Endothelial cell of umbilical vein (primary cell): ENCODE results near the gene PSAPL1. TPM values are rescaled to one million over a fixed set of nuclear protein-coding genes. Genes with fewer than 3 reads are reported as not detected.

Source experiments
- BruUV-seq: library from RNA; stranded (reverse); fragments of 400-500 nt; replicated peaks from 2 replicates; lab custom pipeline; 2021; lab: Mats Ljungman, UMichigan
- CTCF ChIA-PET: fragments of 300-600, 350-600 bp; sonication (Branson Sonifier 250); formaldehyde crosslinking; loops from one replicate; lab custom pipeline; 2021; ENCODE audit warnings: antibody characterized with exemption, inconsistent platforms; lab: Charles Lee
- POLR2A ChIA-PET: fragments of 300-600, 350-600 bp; sonication (Branson Sonifier 250); formaldehyde crosslinking; loops from one replicate; lab custom pipeline; 2021; ENCODE audit warnings: antibody characterized with exemption, inconsistent platforms; lab: Charles Lee
- DNase-seq: peaks from one replicate; pipeline ENCODE4 v3.0.0-alpha.2; 2011; ENCODE audit warnings: low read depth, low spot score
- FAIRE-seq: peaks from 2 replicates; lab custom pipeline; 2011; peaks lifted over from hg19 to GRCh38; lab: Jason Lieb, UNC
- H2AFZ ChIP-seq: 2 replicates; pipeline ENCODE4 v1.6.0; 2012; ENCODE audit warnings: low read depth, low read length, control low read depth, inconsistent platforms
- H3K27ac ChIP-seq: 2 replicates; pipeline ENCODE4 v1.5.1; 2011; ENCODE audit warnings: low read depth, mild to moderate bottlenecking, control low read depth, low read length, moderate library complexity; ENCODE audit not compliant: insufficient read depth
- H3K27me3 ChIP-seq, 2 experiments: 2 replicates each; pipeline versions ENCODE4 v1.6.0 to v1.6.1; 2011; ENCODE audit warnings: low read length in 2 of 2, mixed read lengths in 1 of 2; ENCODE audit not compliant: control insufficient read depth in 2 of 2, insufficient read depth in 2 of 2
- H3K36me3 ChIP-seq, 2 experiments: 2 replicates in 1 of 2; 3 replicates in 1 of 2; pipeline ENCODE4 v1.5.1; 2011; ENCODE audit warnings: low read length in 2 of 2, mild to moderate bottlenecking in 1 of 2, moderate library complexity in 1 of 2; ENCODE audit not compliant: control insufficient read depth in 2 of 2, insufficient read depth in 2 of 2; ENCODE audit errors: extremely low read depth in 1 of 2
- H3K4me1 ChIP-seq: 3 replicates; pipeline ENCODE4 v1.5.1; 2011; ENCODE audit warnings: mild to moderate bottlenecking, low read length; ENCODE audit not compliant: control insufficient read depth, insufficient read depth; ENCODE audit errors: extremely low read depth
- H3K4me2 ChIP-seq: 2 replicates; pipeline ENCODE4 v1.6.1; 2011; ENCODE audit warnings: low read length, control low read depth, mixed read lengths; ENCODE audit not compliant: insufficient read depth
- H3K4me3 ChIP-seq, 3 experiments: fragments of 200-600 bp in 1 of 3; sonication (generic), shearing (Covaris generic) in 1 of 3; replicated peaks in 1 of 3; 2 replicates each; pipeline ENCODE4 v1.5.1; 2011 to 2016; ENCODE audit warnings: control low read depth in 3 of 3, low read length in 3 of 3, mild to moderate bottlenecking in 2 of 3, inconsistent platforms in 1 of 3, low read depth in 1 of 3, moderate library complexity in 1 of 3; ENCODE audit not compliant: insufficient read depth in 1 of 3
- H3K79me2 ChIP-seq: 2 replicates; pipeline ENCODE4 v1.6.0; 2012; ENCODE audit warnings: low read length, inconsistent platforms; ENCODE audit not compliant: control insufficient read depth, insufficient read depth
- H3K9ac ChIP-seq: replicated peaks from 2 replicates; pipeline ENCODE3; 2011; ENCODE audit warnings: low read length, control low read depth; ENCODE audit not compliant: insufficient read depth; ENCODE audit errors: extremely low read depth
- H3K9me1 ChIP-seq: replicated peaks from 3 replicates; pipeline ENCODE4 v1.6.0; 2011; ENCODE audit warnings: mild to moderate bottlenecking, low read length; ENCODE audit not compliant: control insufficient read depth, insufficient read depth; ENCODE audit errors: extremely low read depth
- H3K9me3 ChIP-seq: replicated peaks from 2 replicates; pipeline ENCODE4 v1.5.1; 2012; ENCODE audit warnings: low read length, inconsistent platforms; ENCODE audit not compliant: control insufficient read depth, insufficient read depth
- H4K20me1 ChIP-seq: replicated peaks from 2 replicates; pipeline ENCODE3; 2011; ENCODE audit warnings: mild to moderate bottlenecking, low read length; ENCODE audit not compliant: control insufficient read depth, insufficient read depth; ENCODE audit errors: extremely low read depth
- CTCF ChIP-seq, 2 donors: IDR thresholded peaks; 1 replicate in 1 of 2; 2 replicates in 1 of 2; pipeline ENCODE4 v1.5.1; 2011; ENCODE audit warnings: low read length in 2 of 2, mild to moderate bottlenecking in 2 of 2, moderate library complexity in 2 of 2, control low read depth in 1 of 2, inconsistent platforms in 1 of 2, low read depth in 1 of 2; ENCODE audit not compliant: insufficient read depth in 1 of 2; ENCODE audit errors: extremely low read depth in 1 of 2
- EZH2 ChIP-seq: IDR thresholded peaks from 2 replicates; pipeline ENCODE4 v1.6.1; 2012; ENCODE audit warnings: borderline replicate concordance, low read depth, mild to moderate bottlenecking, moderate library complexity, low read length, inconsistent platforms; ENCODE audit not compliant: severe bottlenecking
- FOS ChIP-seq: IDR thresholded peaks from 2 replicates; pipeline ENCODE4 v1.6.1; 2011; ENCODE audit warnings: mild to moderate bottlenecking, low read length, moderate library complexity, borderline replicate concordance; ENCODE audit not compliant: insufficient read depth
- GATA2 ChIP-seq: IDR thresholded peaks from 2 replicates; pipeline ENCODE4 v1.7.0; 2011; ENCODE audit warnings: low read depth, mild to moderate bottlenecking, moderate library complexity, mixed read lengths, low read length; ENCODE audit not compliant: insufficient read length, insufficient read depth
- JUN ChIP-seq: IDR thresholded peaks from 2 replicates; pipeline ENCODE4 v1.6.1; 2011; ENCODE audit warnings: borderline replicate concordance, low read depth; ENCODE audit not compliant: insufficient read length, insufficient read depth
- MYC ChIP-seq: IDR thresholded peaks from one replicate; pipeline ENCODE4 v1.6.1; 2011; ENCODE audit warnings: mild to moderate bottlenecking, low read depth, low read length
- POLR2A ChIP-seq: IDR thresholded peaks from 2 replicates; pipeline ENCODE4 v1.6.1; 2012; ENCODE audit warnings: low read depth, mild to moderate bottlenecking, control low read depth, low read length
- POLR2AphosphoS5 ChIP-seq: IDR thresholded peaks from 2 replicates; pipeline ENCODE4 v1.6.1; 2012; ENCODE audit warnings: low read depth, mild to moderate bottlenecking, control low read depth, low read length, moderate library complexity; ENCODE audit not compliant: insufficient read depth
- dilution Hi-C: fragments of 300-500 bp; cut with MboI; formaldehyde crosslinking; loops from one replicate; pipeline ENCODE4 v1.15.0; 2019; ENCODE audit warnings: low sequenced_read_pairs; ENCODE audit not compliant: extremely low pct_ligation_motif_present
- intact Hi-C: fragments of 100-400 bp; cut with micrococcal nuclease; formaldehyde crosslinking; loops from one replicate; pipeline ENCODE4 v1.10.0; 2022
- polyA plus RNA-seq, 4 experiments: library from polyadenylated mRNA; depleted of rRNA in 3 of 4; stranded (reverse) in 3 of 4; unstranded in 1 of 4; fragments of >200 nt; gene quantifications; 2 replicates each; pipeline versions ENCODE4 v1.2.1 to v1.2.3, GENCODE V29; 2011 to 2012; ENCODE audit warnings: missing spikeins in 1 of 4
- total RNA-seq: library from RNA; stranded (reverse); gene quantifications from 2 replicates; pipeline ENCODE4 v1.2.3, GENCODE V29; 2021
- TF ChIP-seq, protein P1 (sequence below): IDR thresholded peaks from 2 replicates; pipeline ENCODE4 v1.6.1; 2011; ENCODE audit not compliant: insufficient read depth, insufficient read length

Gene PSAPL1
- total and polyA plus RNA-seq, 2 donors (not counting 3 experiments of a cell fraction or from before 2014, with no cell fraction given), result not detected

DNA sequence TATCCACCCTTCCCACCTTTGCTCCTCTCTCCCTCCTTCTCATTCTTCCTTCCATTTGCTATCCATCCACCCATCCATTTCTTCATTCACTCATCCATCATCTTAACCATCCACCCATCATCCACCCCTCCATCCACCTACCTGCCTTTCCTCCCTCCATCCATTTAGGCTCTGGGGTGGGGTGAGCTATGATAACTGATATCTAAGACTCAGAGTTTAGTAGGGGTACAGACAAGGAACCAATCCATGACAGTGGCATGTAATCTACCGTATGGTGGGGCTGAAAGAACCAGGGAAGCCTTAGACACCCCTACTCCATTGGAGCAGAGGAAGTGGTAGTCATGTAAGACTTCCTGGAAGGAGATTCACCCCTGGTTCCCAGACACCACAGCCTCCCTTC is 23.2 kb downstream of the PSAPL1 start:
- CTCF ChIA-PET, result no interaction called here
- no TSS peak for BruUV-seq
- POLR2A ChIA-PET, result no interaction called here

More for the DNA sequence above, 23.2 kb downstream of the PSAPL1 start:
- Histone ChIP-seq H3K4me3 (no peak overlapping the region), H2AFZ (no peak overlapping the region), H4K20me1 (no peaks in the 10 kb centered on the region), H3K9ac (no peak overlapping the region), H3K9me3 (no peaks in the 10 kb centered on the region), H3K4me1 (no peaks in the 10 kb centered on the region), H3K4me2 (no peak overlapping the region), H3K27ac (no peak overlapping the region), H3K9me1 (no peaks in the 10 kb centered on the region), H3K27me3 (no peaks in the 10 kb centered on the region), H3K79me2 (no peaks in the 10 kb centered on the region), H3K36me3 (no peaks in the 10 kb centered on the region)
- TF ChIP-seq POLR2A, result no peak
- no peak for TF ChIP-seq EZH2
- no peak for TF ChIP-seq FOS
- TF ChIP-seq POLR2AphosphoS5, result no peak
- TF ChIP-seq CTCF (IDR thresholded peaks at IDR 0.05; ENCODE audit: extremely low read depth in 1 of 2, insufficient read depth in 1 of 2, low read depth in 1 of 2, low read length in 2 of 2), result no peak
- TF ChIP-seq GATA2, result no peak
- no peak for TF ChIP-seq MYC
- TF ChIP-seq JUN, result no peak
- TF ChIP-seq, protein P1, sequence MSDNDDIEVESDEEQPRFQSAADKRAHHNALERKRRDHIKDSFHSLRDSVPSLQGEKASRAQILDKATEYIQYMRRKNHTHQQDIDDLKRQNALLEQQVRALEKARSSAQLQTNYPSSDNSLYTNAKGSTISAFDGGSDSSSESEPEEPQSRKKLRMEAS, result no peak
- dilution Hi-C loops, result no loop called here
- DNase-seq (no peak), FAIRE-seq (no peak)
- intact Hi-C loops, result no loop called here
